ENCODE data around the gene PIBF1.

PIBF1 gene

DNA sequence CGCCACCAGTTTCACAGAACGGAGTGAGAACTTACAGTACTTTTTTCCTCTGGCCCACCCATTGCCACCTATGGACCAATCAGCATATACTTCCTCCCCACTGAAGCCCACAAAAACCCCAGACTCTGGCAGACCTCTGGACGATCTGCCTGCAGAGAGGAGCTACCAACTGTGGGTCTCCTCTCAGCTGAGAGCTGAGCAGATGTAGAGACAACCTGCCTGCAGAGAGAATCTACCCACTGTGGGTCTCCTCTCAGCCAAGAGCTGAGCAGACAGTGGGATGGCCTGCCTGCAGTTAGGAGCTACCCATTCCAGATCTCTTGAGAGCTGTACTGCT lies 69.7 kb downstream of the PIBF1 start:
- TF ChIP-seq SIN3A (IDR thresholded peaks at IDR 0.05; ENCODE audit: borderline replicate concordance, insufficient read depth, low read length) (no peak), TAF1 (IDR thresholded peaks at IDR 0.05; ENCODE audit: borderline replicate concordance, insufficient read depth, low read length) (no peak), POLR2AphosphoS5 (IDR thresholded peaks at IDR 0.05; ENCODE audit: low read depth, low read length) (no peak), FOXP2 (optimal IDR thresholded peaks at IDR 0.05; ENCODE audit: borderline replicate concordance, extremely low read depth, extremely low read length, insufficient read depth) (no peak)
- TF ChIP-seq, protein P1, sequence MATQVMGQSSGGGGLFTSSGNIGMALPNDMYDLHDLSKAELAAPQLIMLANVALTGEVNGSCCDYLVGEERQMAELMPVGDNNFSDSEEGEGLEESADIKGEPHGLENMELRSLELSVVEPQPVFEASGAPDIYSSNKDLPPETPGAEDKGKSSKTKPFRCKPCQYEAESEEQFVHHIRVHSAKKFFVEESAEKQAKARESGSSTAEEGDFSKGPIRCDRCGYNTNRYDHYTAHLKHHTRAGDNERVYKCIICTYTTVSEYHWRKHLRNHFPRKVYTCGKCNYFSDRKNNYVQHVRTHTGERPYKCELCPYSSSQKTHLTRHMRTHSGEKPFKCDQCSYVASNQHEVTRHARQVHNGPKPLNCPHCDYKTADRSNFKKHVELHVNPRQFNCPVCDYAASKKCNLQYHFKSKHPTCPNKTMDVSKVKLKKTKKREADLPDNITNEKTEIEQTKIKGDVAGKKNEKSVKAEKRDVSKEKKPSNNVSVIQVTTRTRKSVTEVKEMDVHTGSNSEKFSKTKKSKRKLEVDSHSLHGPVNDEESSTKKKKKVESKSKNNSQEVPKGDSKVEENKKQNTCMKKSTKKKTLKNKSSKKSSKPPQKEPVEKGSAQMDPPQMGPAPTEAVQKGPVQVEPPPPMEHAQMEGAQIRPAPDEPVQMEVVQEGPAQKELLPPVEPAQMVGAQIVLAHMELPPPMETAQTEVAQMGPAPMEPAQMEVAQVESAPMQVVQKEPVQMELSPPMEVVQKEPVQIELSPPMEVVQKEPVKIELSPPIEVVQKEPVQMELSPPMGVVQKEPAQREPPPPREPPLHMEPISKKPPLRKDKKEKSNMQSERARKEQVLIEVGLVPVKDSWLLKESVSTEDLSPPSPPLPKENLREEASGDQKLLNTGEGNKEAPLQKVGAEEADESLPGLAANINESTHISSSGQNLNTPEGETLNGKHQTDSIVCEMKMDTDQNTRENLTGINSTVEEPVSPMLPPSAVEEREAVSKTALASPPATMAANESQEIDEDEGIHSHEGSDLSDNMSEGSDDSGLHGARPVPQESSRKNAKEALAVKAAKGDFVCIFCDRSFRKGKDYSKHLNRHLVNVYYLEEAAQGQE (IDR thresholded peaks at IDR 0.05; ENCODE audit: insufficient read depth in 1 of 2, low read depth in 2 of 2, low read length in 2 of 2): no peak

DNA sequence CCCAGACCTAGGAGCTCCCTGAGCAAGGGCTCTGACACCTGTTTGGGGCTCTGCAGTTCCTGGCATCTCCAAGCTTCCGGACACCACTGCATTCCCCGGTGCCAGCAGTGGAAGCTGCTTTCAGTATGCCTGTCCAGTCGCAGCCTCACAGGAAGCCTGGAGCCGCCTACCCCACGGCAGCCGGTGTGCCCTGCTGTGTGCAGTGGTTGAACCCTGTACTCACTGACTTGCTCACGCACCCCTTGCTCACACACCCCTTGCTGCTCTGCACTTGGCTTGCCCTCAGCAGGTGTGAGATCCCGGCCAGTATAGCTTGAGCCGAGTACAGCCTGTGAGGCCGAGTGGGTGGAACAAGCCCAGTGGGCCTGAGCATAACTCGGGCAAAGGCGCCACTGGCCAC lies 70.3 kb downstream of the PIBF1 start:
- TF ChIP-seq POLR2AphosphoS5 (IDR thresholded peaks at IDR 0.05; ENCODE audit: low read depth, low read length) (no peak), TAF1 (IDR thresholded peaks at IDR 0.05; ENCODE audit: borderline replicate concordance, insufficient read depth, low read length) (no peak), FOXP2 (optimal IDR thresholded peaks at IDR 0.05; ENCODE audit: borderline replicate concordance, extremely low read depth, extremely low read length, insufficient read depth) (no peak), SIN3A (IDR thresholded peaks at IDR 0.05; ENCODE audit: borderline replicate concordance, insufficient read depth, low read length) (no peak)
- TF ChIP-seq, protein P1 (IDR thresholded peaks at IDR 0.05; ENCODE audit: insufficient read depth in 1 of 2, low read depth in 2 of 2, low read length in 2 of 2): no peak

DNA sequence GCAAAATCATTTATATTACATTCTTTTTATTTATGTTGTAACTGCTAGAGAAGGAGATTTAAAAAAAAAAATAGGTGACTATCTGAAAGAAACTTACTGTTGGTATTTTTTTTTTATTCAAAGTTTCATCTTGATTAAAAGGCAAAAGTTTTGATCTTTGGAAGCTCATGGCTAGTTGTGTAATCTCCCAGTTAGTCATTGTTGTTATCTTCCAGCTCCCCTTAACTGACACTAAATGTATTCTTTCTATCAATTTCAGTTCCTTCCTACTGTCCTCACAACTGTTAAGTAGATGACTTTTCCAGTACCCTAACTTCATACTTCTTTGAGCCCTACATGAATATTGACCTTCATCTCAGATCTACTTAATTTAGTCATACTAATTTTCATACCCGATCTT lies 71.1 kb downstream of the PIBF1 start:
- TF ChIP-seq, protein P1 (IDR thresholded peaks at IDR 0.05; ENCODE audit: insufficient read depth in 1 of 2, low read depth in 2 of 2, low read length in 2 of 2): no peak
- TF ChIP-seq SIN3A (IDR thresholded peaks at IDR 0.05; ENCODE audit: borderline replicate concordance, insufficient read depth, low read length) (no peak), FOXP2 (optimal IDR thresholded peaks at IDR 0.05; ENCODE audit: borderline replicate concordance, extremely low read depth, extremely low read length, insufficient read depth) (no peak), TAF1 (IDR thresholded peaks at IDR 0.05; ENCODE audit: borderline replicate concordance, insufficient read depth, low read length) (no peak), POLR2AphosphoS5 (IDR thresholded peaks at IDR 0.05; ENCODE audit: low read depth, low read length) (no peak)

DNA sequence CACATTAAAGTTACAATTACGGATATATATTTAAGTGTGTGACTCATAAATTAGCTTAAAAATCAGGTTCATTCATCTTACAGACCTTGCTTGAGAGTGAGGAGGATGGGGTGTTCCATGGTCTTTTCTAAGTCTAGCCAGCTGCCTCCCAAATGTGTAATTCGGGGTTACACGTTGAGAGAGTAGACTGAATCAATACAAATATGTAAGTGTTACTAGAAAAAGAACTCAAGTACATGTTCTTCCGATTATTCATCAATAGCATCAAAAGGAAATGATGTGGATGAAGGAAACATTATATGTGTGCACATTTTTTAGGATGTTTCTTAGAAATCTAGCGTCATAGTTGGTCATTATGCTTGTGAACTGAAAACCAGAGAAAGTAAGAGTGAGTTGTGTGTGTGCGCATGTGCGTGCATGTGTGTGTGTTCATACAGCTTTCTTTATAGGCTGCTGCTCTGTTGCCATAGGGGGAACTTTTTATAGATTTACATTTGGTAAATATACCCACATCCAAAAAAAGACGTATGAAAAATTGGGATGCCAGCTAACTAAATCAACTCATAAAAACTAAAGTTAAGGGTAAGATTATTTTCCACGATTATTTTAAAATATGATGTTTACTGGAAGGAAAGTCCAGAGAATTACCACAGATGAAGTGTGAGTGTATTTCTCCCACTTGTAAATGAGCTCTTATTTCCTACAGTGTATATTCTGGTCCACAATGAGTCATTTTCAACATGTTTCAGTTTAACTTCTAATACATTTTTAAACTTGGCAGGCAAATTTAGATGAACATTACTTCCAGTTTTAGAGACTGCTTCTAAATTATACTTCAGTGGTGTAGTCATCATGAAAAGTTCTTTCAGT lies 82.4 kb downstream of the PIBF1 start:
- no peak for TF ChIP-seq POLR2AphosphoS5 (IDR thresholded peaks at IDR 0.05; ENCODE audit: low read depth, low read length)
- TF ChIP-seq, protein P1 (IDR thresholded peaks at IDR 0.05; ENCODE audit: insufficient read depth in 1 of 2, low read depth in 2 of 2, low read length in 2 of 2): no peak
- no peak for TF ChIP-seq SIN3A (IDR thresholded peaks at IDR 0.05; ENCODE audit: borderline replicate concordance, insufficient read depth, low read length)
- TF ChIP-seq FOXP2 (optimal IDR thresholded peaks at IDR 0.05; ENCODE audit: borderline replicate concordance, extremely low read depth, extremely low read length, insufficient read depth): no peak

Measured in PFSK-1 (cell line).